ENCODE results near the gene MSLN.
A peak's percentile ranks its signal among the peaks of the same experiment; 100 is the strongest.

MSLN gene

GRCh38 chr16:715477-716199 lies 44.9 kb upstream of the MSLN start:
- H2AFZ ChIP-seq (ENCODE audit: low read depth, low read length, severe bottlenecking), result no peak overlapping the region
- no peak overlapping the region for H3K27ac ChIP-seq (ENCODE audit: low read depth, low read length)
- H3K79me2 ChIP-seq (ENCODE audit: insufficient read depth, low read length), result no peaks in the 10 kb centered on the region
- TF ChIP-seq EZH2phosphoT487 (conservative IDR thresholded peaks at IDR 0.05; ENCODE audit: low read length) (no peak), CTCF (IDR thresholded peaks at IDR 0.05; ENCODE audit: insufficient read depth, low read length, poor library complexity, severe bottlenecking) (no peak)
- peak overlapping the region; percentile 35; the same call in 1 of the 2 replicates for H3K9ac ChIP-seq (ENCODE audit: low read length)
- peak overlapping the region; percentile 44 for H3K4me2 ChIP-seq (ENCODE audit: low read depth, low read length, poor library complexity, severe bottlenecking)
- no peaks in the 10 kb centered on the region for H3K9me2 ChIP-seq (replicated peaks; ENCODE audit: insufficient read depth, low read length)
- H3K36me3 ChIP-seq (ENCODE audit: low read length), result no peaks in the 10 kb centered on the region
- no peaks in the 10 kb centered on the region for H3K27me3 ChIP-seq (ENCODE audit: low read length)
- peak overlapping the region; percentile 36 for H3K4me3 ChIP-seq (ENCODE audit: insufficient read depth, low read length, poor library complexity, severe bottlenecking)
- no peaks in the 10 kb centered on the region for H4K20me1 ChIP-seq (ENCODE audit: low read depth, low read length)
- no peaks in the 10 kb centered on the region for H3K9me3 ChIP-seq (ENCODE audit: insufficient read depth, low read length)
- 0 out of 2 replicates have a peak, but pooled peaks cover 3% of the 10 kb centered on the region for H3F3A ChIP-seq (ENCODE audit: insufficient read depth)

GRCh38 chr16:716200-716568 lies 44.4 kb upstream of the MSLN start:
- Histone ChIP-seq H3K27me3 (ENCODE audit: low read length) (no peaks in the 10 kb centered on the region), H3F3A (ENCODE audit: insufficient read depth) (0 out of 2 replicates have a peak, but pooled peaks cover 3% of the 10 kb centered on the region), H3K27ac (ENCODE audit: low read depth, low read length) (no peak overlapping the region), H3K4me3 (ENCODE audit: insufficient read depth, low read length, poor library complexity, severe bottlenecking) (no peak overlapping the region), H3K9me2 (replicated peaks; ENCODE audit: insufficient read depth, low read length) (no peaks in the 10 kb centered on the region), H3K9ac (ENCODE audit: low read length) (no peak overlapping the region), H3K36me3 (ENCODE audit: low read length) (no peaks in the 10 kb centered on the region), H2AFZ (ENCODE audit: low read depth, low read length, severe bottlenecking) (no peak overlapping the region), H3K79me2 (ENCODE audit: insufficient read depth, low read length) (no peaks in the 10 kb centered on the region), H3K9me3 (ENCODE audit: insufficient read depth, low read length) (no peaks in the 10 kb centered on the region), H4K20me1 (ENCODE audit: low read depth, low read length) (no peaks in the 10 kb centered on the region), H3K4me2 (ENCODE audit: low read depth, low read length, poor library complexity, severe bottlenecking) (no peak overlapping the region)
- TF ChIP-seq CTCF (IDR thresholded peaks at IDR 0.05; ENCODE audit: insufficient read depth, low read length, poor library complexity, severe bottlenecking) (no peak), EZH2phosphoT487 (conservative IDR thresholded peaks at IDR 0.05; ENCODE audit: low read length) (no peak)

- no peak for TF ChIP-seq CTCF (IDR thresholded peaks at IDR 0.05; ENCODE audit: insufficient read depth, low read length, poor library complexity, severe bottlenecking)
- no peak for TF ChIP-seq EZH2phosphoT487 (conservative IDR thresholded peaks at IDR 0.05; ENCODE audit: low read length)
- no peaks in the 10 kb centered on the region for H3K27me3 ChIP-seq (ENCODE audit: low read length)
- H4K20me1 ChIP-seq (ENCODE audit: low read depth, low read length), result no peaks in the 10 kb centered on the region; the same call in 1 of the 2 replicates
- no peaks in the 10 kb centered on the region for H3K9me3 ChIP-seq (ENCODE audit: insufficient read depth, low read length)
- no peak overlapping the region for H3K4me2 ChIP-seq (ENCODE audit: low read depth, low read length, poor library complexity, severe bottlenecking)
- H3K36me3 ChIP-seq (ENCODE audit: low read length), result no peaks in the 10 kb centered on the region
- H3K27ac ChIP-seq (ENCODE audit: low read depth, low read length), result no peak overlapping the region
- no peak overlapping the region for H3K4me3 ChIP-seq (ENCODE audit: insufficient read depth, low read length, poor library complexity, severe bottlenecking)
- H3K79me2 ChIP-seq (ENCODE audit: insufficient read depth, low read length), result no peaks in the 10 kb centered on the region
- H3K9ac ChIP-seq (ENCODE audit: low read length), result no peak overlapping the region
- no peaks in the 10 kb centered on the region for H3K9me2 ChIP-seq (replicated peaks; ENCODE audit: insufficient read depth, low read length)
- 0 out of 2 replicates have a peak, but pooled peaks cover 3% of the 10 kb centered on the region for H3F3A ChIP-seq (ENCODE audit: insufficient read depth)
- H2AFZ ChIP-seq (ENCODE audit: low read depth, low read length, severe bottlenecking), result no peak overlapping the region
Observed at GRCh38 chr16:716768-717325, 43.7 kb upstream of the MSLN start.

Data from SU-DHL-6 (cell line).